ENCODE results near the gene RNF31.

RNF31 gene

DNA sequence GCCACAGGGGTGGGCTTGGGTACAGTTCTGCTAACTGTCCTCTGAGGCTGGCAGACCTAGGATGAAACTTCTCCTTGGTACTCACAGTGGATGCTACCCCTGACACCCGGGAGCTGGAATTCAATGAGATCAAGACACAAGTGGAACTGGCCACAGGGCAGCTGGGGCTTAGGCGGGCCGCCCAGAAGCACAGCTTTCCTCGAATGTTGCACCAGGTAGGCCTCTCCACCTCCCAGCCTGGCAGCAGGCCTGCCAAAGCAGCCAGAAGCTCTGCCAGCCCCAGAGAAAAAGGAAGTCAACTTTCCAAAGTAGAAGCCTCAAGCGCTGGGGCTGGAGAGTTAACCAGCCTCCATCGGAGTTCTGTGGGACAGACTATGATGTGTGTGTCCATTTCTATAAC, 30.1 kb upstream of the RNF31 start:
- DNase-seq = no peak

DNA sequence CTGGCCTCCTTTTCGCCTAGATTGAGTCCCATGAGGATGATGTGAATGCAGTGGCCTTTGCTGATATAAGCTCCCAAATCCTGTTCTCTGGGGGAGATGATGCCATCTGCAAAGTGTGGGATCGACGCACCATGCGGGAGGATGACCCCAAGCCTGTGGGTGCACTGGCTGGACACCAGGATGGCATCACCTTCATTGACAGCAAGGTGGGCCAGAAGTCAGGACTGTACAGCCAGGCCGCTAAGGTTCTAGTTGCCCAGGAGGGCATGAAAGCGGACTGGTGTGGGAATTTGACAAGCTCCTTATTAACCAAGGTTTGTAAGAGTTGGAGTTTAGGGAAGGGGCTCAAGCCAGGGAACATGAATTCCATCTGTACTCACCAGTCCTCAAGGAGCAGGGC, 27.6 kb upstream of the RNF31 start:
- DNase-seq = no peak

DNA sequence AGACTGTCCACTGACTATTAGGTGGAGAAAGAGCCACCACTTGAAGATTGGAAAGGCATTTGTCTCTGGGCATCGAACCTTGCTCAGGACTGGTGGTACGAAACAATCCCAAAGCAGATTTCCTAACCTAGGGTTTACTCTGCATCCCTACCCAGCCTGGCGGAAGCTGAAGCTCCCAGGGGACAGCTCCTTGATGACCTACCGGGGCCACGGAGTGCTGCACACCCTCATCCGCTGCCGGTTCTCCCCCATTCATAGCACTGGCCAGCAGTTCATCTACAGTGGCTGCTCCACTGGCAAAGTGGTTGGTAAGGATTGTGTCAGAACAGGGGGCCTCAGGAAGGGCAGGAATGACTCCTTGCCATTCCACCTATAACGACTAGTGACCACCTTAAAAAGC, 26.1 kb upstream of the RNF31 start:
- DNase-seq = no peak

DNA sequence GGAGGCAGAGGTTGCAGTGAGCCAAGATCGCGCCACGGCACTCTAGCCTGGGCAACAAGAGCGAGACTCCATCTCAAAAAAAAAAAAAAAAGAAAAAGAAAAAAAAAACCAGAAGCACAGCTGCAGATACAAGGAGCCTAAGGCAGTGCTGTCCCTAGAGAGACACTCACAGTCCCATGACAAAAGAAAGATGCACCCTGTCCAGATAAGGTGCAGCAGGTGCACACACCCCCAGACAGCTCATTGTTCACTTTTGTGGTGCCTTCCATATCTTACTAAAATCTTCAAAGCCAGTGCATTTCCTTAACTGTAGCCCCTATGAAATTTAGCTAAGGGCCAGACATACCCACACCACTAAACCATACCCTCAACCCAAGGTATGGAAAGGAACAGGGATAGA, 24.9 kb upstream of the RNF31 start:
- no peak for DNase-seq

DNA sequence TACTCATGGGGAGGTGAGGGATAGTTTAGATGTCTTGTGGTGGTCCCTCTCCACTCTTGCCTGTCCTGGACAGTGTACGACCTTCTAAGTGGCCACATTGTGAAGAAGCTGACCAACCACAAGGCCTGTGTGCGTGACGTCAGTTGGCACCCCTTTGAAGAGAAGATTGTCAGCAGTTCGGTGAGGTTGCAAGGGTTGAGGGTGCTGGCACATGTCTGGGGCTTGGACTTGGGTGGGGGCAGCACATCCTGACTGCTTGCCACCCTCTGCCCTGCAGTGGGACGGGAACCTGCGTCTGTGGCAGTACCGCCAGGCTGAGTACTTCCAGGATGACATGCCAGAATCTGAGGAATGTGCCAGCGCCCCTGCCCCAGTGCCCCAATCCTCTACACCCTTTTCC, 24.4 kb upstream of the RNF31 start:
- no peak for DNase-seq

DNA sequence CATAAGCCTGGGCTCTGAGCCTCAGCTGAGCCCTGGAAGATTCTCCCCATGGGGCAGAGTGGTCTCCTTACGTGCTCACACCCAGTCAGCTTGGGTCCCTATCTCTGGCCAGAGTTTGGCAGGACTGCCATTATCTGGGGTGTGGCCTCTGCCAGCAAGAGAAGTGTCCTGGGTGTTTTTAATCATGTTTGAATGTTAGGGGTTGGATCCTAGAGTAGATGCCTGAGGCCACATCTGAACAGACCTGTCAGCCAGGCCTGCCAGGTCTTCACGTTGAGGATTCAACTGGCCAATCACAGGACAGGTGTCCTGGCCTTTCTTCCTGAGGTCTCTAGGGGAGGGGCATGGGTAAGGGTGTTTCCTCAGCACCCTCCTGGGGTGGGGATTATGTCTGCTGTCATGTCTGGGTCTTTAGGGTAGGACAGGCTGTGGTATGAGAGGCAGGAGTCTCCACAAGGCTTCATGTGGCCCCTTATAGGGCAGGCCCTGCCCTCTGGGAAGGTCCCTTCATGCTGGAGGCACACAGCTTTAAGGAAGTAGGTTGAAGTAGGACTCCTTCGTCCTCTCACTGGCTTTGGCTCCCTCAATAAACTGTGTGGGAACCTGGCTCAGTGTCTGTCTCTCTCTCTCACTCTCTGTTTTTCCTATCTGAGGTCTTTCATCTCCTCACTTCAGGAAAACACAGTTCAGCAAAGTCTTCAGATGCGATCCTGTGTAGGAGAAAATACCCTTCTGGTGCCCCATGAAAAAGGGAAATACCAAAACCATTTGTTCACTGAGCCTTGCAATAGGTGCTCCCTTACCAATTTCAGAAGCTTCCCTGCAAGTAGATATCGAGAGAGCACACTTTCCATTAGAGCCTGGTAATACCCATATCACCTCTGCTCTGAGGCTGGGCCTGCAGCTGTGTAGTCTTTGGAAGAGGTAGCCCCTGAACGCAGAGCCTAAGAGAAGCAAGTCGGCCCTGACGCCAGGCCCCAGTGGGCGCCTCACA, 23.6 kb upstream of the RNF31 start:
- no peak for DNase-seq

DNA sequence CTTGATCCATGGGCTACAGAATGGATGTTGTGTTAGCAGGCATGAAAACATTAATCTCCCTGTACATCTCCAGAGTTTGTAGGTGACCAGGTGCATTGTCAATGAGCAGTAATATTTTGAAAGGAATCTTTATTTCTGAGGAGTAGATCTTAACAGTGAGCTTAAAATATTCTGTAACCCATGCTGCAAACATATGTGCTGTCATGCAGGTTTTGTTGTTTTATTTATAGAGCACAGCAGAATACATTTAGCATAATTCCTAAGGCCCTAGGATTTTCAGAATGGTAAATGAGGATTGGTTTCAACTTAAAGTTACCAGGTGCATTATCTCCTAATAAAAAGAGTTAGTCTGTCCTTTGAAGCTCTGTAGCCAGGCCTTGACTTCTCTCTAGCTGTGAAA, 20.4 kb upstream of the RNF31 start:
- no peak for DNase-seq

DNA sequence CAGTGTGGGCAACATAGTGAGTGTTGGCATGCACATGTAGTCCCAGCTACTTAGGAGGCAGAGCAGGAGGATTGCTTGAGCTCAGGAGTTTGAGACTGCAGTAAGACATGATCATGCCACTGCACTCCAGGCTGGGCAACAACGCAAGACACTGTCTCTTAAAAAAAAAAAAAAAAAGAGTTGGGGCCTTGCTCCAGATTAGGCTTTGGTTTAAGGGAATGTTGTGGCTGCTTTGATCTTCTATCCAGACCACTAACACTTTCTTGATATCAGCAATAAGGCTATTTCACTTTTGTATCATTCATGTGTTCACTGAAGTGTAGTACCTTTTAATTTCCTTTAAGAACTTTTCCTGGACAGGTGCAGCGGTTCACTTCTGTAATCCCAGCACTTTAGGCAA, 19.6 kb upstream of the RNF31 start:
- no peak for DNase-seq

DNA sequence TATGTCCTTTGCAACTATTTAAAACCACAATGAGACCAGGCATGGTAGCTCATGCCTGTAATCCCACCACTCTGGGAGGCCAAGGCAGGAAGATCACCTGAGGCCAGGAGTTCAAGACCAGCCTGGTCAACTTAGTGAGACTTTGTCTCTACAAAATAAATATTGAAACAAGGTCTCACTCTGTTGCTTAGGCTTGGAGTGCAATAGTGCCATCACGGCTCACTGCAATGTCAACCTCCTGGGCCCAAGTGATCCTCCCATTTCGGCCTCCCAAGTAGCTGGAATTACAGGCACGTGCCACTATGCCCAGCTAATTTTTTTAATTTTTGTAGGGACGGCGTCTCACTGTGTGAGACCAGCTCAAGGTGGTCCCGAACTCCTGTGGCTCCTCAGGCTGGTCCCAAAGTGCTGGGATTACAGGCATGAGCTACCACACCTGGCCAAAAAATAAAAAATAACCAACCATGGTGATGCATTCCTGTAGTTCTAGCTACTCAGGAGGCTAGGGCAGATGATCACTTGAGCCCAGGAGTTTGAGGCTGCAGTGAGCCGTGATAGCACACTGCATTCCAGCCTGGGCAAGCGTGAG, 17.8 kb upstream of the RNF31 start:
- no peak for DNase-seq

DNA sequence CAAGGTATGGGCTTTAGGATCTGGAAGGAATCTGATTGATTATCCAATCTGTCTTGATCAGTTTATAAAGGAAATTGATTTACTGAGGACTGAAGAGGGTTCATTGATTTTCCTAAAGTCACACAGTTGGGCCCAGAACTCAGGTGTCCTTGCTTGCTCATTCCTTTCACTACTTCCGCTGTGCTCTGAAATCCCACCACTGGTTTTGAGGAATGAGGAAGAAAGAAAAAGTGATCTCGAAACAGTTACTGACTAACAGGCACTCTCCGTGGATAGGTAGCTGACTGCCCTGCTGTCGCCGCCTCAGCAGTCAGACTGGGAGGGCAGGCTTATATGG, 16.9 kb upstream of the RNF31 start, which contains the start of gene FITM1:
TSS of gene FITM1 (plus strand) at position 280 of the 337 bp plus-strand sequence. CDS start 905 bp downstream, outside the sequence.
- no peak for DNase-seq

DNA sequence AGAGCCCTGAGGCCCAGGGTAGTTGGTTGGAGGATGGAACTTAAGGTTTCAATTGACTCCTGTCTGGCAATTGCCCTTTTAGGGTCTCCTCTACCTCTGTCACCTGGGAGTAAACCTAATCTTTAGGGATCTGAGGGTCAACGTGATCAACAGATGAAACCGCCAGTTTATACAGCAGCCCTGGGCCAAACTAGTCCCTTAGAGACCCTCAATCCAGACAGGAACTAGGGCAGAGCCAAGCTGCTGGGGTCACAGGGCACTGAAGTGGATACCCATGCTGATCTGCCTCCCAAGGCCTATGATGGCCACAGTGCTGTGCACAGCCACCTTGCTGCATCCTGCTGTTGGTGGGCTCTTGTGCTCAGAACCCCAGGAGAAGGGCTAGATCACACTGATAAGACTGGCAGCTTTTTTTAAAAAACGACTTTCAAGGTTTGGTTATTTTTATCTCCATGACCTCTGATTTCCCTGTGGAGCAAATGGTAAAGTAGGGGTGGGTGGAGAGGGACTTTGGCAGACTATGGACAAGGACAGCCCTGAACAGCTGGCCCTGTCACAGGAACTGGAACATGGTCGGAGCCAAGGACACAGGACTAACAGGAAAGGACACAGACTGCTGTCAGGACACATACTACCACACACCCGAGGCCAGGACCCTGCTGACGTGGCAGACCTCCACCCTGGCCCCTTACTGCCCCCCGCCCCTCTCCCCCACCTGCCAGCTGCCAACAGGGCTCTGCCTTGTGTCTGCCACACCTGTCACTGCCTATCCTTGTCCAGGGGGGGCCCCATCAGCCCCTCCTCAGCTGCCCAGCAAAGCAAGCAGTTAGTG, 16.4 kb upstream of the RNF31 start:
- DNase-seq = no peak

DNA sequence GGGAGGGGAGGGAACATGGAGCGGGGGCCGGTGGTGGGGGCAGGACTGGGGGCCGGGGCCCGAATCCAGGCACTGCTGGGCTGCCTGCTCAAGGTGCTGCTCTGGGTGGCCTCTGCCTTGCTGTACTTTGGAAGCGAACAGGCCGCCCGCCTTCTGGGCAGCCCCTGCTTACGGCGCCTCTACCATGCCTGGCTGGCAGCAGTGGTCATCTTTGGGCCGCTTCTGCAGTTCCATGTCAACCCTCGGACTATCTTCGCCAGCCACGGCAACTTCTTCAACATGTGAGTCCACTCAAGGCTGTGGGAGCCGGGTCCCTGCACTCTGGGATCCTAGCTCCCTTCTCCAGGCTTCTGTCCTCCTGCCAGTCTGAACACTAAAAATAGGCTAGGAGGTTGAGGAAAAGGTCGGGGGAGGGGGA, 15.7 kb upstream of the RNF31 start:
- no peak for DNase-seq

DNA sequence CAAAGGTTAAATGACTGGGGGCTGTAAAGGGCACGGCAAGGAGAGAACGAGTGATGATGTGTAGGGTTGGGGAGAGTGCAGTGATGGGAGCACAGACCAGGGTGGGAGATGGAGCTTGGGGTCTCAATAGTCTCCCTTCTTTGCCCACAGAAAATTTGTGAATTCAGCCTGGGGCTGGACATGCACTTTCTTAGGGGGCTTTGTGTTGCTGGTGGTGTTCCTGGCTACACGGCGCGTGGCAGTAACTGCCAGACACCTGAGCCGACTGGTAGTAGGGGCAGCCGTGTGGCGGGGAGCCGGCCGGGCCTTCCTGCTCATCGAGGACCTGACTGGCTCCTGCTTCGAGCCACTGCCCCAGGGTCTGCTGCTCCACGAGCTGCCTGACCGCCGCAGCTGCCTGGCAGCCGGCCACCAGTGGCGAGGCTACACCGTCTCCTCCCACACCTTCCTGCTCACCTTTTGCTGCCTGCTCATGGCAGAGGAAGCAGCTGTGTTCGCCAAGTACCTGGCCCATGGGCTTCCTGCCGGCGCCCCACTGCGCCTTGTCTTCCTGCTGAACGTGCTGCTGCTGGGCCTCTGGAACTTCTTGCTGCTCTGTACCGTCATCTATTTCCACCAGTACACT, 15.1 kb upstream of the RNF31 start:
- DNase-seq = no peak

DNA sequence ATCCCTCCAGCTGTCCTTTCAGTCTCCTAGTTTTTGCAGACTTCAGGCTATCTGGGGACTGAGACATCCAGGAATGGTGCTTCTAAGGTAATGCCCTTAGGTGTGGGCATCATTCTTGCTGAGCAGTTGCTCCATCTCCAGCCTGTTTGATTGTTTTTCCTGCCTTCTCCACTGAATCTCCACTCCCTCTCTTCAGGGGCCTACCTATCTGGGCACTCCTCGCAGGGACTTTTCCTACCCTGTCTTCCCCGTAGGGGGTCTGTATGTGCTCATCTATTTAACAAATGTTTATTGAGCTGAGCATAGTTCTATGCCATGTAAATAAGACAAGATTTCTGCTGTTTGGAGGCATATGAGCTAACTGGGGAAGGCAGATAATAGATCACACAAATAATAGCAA, 14.3 kb upstream of the RNF31 start:
- no peak for DNase-seq

DNA sequence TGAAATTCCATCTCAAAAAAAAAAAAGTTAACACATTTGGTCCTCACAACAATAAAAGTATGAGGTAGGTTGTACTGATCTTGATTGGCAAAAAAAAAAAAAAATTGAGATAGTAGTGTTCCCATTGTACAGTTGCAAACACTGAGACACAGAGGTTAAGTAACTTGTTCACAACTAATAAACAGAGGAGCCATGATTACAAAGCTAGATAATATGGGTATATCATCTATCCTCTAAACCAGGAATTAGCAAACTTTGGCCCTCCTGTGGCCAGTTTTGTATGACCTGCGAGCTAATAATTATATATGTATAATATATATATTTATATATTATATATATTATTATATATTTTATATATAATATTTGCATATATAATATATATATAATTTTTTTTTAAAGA, 13.6 kb upstream of the RNF31 start:
- no peak for DNase-seq

DNA sequence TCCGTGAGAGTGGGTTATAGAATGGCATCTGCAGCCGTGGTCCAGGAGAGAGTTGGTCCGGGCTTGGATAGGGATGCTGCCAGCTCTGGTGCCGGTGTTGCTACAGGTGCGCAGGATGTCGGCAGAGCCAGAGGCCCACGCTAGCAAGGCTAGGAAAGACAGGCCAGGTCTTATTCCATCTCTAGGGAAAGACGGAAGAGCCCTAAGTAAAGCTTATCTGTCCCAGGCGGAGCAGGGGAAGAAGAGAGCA, 11.8 kb upstream of the RNF31 start:
- DNase-seq = no peak

DNA sequence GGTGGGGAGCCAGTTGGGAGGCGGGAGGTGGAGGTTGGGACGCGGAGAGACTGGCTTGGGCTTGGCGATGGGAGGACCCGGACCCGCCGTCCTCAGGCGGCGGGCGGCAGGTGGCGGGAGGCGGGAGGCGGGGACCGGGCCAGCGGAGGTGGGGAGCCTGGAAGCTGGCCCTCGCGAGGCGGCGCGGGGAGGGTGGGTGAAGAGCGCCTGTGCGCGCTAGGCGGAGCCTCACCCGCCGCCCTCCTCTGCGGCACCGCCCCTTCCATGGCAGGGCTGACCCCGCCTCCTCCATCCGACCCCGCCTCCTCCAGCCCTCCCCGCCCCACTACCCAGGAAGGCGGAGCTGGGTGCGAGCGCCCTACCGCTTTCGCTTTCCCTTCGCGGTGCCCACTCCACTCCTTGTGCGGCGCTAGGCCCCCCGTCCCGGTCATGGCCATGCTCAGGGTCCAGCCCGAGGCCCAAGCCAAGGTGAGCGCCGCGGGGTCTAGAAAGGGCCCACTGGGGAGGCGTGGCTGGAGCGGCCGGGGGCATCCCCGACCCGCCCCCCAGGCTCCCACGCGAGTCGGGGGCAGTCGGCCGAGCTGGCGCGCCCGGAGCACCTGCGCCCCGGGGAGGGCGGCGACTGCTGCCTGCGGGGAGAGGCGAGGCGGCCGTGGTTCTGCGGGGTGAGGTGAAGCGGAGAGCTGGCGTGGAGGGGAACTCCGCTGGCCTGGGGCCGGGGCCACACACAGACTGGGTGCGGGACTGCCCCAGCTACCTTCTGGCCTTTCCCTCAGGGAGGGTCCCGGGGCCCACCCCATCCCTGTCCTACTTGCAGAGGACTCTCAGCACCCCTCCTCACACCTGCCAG, 11.2 kb upstream of the RNF31 start, which contains the start of gene PSME1:
TSS of gene PSME1 (plus strand) at position 361 of the 850 bp plus-strand sequence. CDS start at position 430, 69 bp downstream.
- DNase-seq = peak; percentile 92

DNA sequence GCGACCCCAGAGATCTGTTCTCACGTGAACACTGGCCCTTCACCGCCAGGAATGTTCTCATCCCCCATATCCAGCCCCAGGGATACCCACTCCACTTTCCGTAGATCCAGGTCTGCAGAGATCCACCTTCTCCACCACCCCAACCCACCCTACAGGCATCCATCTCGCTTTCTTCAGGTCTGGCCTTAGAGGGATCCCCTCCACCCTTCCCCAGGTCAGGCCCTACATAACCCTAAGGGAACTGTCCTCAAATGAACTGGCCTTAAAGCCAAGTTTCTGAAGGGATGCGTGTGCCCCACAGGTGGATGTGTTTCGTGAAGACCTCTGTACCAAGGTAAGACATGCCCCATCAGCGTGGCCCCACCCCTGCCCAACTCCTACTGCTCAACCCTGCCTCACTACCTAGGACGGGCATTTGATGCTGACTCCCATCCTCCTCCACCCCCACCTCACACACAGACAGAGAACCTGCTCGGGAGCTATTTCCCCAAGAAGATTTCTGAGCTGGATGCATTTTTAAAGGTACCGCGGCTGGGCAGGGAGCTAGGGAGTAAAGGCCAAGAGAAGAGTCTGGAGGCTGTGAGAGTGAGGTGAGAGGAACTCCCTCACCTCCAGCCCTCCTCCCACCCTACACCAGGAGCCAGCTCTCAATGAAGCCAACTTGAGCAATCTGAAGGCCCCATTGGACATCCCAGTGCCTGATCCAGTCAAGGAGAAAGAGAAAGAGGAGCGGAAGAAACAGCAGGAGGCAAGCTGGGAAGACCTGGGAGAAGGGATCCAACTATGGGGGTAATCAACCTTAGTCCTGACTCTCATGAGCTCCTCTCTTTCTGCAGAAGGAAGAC, 10.4 kb upstream of the RNF31 start:
- DNase-seq = no peak

DNA sequence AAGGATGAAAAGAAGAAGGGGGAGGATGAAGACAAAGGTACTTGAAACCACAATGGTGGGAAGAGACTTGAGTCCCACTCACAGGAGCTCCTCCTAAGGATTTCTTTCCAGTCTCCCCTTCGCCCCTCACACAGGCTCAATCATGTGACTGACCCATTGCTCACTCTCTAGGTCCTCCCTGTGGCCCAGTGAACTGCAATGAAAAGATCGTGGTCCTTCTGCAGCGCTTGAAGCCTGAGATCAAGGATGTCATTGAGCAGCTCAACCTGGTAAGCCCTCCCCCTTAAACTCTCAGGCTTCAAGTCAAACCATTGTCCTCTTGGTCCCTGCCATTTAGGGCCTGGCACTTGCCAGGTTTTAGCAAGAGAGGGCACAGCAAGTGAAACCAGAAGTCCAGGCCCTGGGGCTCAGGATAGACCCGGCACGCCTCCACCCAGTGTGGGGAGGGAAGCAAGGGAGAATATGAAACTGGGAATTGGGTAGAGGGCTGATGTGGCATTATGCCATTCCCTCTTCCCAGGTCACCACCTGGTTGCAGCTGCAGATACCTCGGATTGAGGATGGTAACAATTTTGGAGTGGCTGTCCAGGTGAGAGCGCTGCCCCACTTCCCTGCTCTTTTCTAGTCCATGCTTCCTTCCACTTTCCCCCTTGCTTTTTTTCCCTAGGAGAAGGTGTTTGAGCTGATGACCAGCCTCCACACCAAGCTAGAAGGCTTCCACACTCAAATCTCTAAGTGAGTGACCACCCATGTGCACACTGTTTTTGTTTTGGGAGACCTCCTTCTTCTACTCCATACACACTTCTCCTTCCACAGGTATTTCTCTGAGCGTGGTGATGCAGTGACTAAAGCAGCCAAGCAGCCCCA, 9.5 kb upstream of the RNF31 start:
- no peak for DNase-seq

Data from NCI-H1436 (cell line).